ENCODE data around the gene CACNA1H. TPM values are rescaled to one million over a fixed set of nuclear protein-coding genes. Genes with fewer than 3 reads are reported as not detected.

CACNA1H gene
- total RNA-seq, 1 donor from 2014 or later, result 40.3 TPM

GRCh38 chr16:1212616-1213194, 59.8 kb downstream of the CACNA1H start:
- no peak for DNase-seq

DNA sequence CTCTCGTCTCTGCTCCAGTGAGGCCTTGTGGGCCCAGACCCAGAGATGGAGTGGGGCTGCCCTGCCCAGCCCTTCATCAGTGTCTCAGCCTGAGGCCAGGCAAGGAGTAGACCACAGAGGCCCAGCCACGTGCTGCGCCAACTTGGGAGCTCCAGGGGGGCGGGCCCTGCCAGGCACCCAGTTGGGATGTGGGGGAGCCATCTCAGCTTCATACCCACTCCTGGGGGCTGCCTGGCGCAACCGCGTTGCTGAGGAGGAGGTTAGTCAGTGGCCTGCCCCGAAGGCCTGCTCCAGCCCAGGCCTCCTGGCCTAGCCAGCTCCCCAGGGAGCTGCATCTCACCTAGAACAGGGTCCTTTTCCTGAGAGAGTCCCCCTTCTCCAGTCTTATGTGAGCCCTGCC, 60.3 kb downstream of the CACNA1H start:
- no peak for DNase-seq

- DNase-seq, result no peak
Measured at GRCh38 chr16:1213796-1214372, 61.0 kb downstream of the CACNA1H start.

DNA sequence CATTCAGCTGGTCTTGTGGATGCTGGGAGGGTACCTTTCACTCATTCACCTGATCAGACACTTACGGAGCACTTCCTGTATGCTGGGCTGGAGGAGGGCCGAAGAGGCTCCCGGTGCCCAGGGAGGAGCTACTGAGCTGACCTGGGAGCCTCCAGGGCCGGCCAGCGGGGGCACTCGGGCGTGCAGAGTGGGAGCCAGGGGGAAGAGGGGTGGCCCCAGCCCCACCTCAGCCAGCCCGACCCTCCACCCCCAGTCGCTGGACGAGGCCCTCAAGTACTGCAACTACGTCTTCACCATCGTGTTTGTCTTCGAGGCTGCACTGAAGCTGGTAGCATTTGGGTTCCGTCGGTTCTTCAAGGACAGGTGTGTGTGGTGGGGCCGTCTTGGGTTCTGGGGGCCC, 61.8 kb downstream of the CACNA1H start:
- no peak for DNase-seq

DNA sequence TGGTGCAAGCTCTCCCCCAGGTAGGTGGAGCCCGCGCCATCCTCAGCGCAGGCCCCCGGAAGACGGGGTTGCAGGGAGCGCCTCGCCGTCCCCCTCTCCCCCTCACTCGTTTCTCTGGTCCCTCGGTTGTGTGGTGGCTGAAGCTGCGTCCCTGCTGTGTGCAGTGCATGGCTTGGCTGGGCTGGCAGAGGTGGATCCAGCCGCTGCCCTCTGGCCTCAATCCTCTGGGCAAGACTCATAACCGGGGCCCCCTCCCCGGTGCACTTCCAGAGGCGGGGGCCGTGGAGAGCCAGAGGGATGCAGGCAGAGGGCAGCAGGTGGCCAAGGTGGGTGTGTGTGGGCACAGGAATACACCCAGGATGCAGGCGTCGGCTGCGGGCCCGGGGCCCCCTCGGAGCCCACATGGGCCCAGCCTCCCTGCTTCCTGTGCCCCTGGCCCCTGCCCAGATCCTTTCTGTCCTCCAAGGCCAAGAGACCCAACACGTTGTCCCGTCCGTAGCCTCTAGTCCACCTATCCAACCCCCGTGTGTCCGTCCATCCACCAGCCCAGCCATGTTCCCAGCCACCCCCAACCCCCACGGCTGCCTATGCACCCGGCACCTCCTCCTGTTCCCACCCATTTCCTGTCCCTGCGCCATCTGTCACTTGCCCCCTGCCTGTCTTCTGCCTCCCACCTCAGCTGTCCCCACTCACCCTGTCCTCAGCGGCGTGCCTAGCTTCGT, 62.8 kb downstream of the CACNA1H start:
- DNase-seq, result no peak

DNA sequence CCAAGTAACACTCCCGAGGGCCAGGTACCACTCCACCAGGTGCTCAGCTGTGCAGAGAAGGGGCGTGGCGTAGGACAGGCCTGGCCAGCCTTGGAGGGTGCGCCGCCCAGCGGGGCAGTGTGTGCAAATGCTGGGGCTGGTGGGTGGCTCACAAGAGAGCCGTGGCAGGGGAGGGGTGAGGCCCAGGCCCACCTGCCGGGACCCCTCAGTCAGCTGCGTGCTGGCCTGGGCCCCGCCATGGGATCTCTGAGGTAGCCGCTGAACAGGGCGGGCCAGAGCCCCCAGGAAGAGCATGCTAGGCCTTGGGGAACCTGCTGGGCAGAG, 63.4 kb downstream of the CACNA1H start:
- no peak for DNase-seq

DNA sequence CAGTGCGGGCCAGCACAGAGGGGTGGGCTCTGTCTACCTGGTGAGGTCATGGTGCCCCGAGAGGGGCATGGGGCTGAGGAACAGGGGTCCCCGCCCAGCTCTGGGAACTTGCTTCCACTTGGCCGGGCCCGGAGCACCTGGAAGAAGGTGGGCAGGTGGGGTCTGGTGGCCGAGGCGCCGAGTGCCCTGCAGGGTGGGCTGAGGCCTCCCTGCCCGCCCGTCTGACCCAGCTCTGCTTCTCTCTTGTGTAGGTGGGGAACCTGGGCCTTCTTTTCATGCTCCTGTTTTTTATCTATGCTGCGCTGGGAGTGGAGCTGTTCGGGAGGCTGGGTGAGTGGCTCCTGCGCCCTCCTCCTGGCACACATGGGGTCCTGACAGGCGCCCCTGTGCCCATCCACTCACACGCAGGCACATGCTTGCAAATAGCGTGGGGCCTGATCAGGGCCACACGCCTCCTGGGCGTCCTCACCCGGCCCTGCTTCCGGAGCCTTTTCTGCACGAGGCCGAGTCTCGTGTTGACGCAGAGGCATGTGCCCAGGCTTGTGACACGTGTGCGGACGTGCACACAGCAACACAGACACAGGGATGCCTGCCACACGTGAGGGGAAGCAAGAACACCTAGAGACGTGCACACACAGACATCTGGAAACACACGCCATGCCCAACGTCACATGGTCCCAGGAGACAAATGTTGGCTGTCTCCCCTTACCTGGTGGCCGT, 63.9 kb downstream of the CACNA1H start:
- peak; percentile 33 for DNase-seq

DNA sequence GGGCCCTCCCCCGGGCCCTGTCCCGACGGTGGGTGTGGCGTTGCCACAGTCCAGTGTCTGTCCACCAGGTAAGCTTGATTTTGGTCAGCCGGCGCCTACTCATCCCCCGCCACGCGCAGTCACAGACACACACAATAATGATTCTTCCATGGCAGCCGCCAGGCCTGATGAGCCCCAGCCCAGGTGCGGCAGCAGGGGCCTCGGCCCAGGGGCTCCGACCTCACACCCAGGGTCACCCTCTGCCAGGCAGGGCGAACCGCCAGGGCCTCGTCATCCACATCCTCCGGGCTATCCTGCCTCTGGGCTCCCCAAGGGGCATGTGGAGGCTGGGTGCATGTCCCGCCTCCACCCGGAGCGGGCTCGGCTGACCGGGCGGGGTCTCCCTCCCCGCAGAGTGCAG, 64.6 kb downstream of the CACNA1H start:
- DNase-seq, result no peak

DNA sequence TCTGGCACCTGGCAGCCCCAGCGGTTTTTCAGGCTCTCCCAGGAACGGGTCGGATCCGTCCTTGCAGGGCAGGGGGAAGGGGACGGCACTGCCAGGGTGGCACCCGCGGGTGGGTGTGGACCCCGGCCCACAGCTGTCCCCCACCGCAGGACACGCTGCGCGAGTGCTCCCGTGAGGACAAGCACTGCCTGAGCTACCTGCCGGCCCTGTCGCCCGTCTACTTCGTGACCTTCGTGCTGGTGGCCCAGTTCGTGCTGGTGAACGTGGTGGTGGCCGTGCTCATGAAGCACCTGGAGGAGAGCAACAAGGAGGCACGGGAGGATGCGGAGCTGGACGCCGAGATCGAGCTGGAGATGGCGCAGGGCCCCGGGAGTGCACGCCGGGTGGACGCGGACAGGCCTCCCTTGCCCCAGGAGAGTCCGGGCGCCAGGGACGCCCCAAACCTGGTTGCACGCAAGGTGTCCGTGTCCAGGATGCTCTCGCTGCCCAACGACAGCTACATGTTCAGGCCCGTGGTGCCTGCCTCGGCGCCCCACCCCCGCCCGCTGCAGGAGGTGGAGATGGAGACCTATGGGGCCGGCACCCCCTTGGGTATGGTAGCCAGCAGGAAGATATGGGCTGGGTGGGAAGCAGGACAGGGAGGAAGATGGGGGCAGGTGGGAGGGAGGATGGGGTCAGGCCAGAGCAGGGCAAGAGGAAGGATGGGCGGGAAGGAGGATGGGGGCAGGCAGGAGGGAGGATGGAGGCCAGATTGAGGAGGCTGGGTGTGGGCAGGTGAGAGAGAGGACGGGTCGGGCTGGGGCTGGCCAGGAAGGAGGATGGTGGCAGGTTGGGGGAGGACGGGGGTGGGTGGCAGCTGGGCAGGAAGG, 65.4 kb downstream of the CACNA1H start:
- DNase-seq, result no peak

- no peak for DNase-seq
Measured at GRCh38 chr16:1218930-1219611, 66.2 kb downstream of the CACNA1H start.

DNA sequence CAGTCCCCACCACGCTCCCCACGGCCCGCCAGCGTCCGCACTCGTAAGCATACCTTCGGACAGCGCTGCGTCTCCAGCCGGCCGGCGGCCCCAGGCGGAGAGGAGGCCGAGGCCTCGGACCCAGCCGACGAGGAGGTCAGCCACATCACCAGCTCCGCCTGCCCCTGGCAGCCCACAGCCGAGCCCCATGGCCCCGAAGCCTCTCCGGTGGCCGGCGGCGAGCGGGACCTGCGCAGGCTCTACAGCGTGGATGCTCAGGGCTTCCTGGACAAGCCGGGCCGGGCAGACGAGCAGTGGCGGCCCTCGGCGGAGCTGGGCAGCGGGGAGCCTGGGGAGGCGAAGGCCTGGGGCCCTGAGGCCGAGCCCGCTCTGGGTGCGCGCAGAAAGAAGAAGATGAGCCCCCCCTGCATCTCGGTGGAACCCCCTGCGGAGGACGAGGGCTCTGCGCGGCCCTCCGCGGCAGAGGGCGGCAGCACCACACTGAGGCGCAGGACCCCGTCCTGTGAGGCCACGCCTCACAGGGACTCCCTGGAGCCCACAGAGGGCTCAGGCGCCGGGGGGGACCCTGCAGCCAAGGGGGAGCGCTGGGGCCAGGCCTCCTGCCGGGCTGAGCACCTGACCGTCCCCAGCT, 67.3 kb downstream of the CACNA1H start:
- no peak for DNase-seq

DNA sequence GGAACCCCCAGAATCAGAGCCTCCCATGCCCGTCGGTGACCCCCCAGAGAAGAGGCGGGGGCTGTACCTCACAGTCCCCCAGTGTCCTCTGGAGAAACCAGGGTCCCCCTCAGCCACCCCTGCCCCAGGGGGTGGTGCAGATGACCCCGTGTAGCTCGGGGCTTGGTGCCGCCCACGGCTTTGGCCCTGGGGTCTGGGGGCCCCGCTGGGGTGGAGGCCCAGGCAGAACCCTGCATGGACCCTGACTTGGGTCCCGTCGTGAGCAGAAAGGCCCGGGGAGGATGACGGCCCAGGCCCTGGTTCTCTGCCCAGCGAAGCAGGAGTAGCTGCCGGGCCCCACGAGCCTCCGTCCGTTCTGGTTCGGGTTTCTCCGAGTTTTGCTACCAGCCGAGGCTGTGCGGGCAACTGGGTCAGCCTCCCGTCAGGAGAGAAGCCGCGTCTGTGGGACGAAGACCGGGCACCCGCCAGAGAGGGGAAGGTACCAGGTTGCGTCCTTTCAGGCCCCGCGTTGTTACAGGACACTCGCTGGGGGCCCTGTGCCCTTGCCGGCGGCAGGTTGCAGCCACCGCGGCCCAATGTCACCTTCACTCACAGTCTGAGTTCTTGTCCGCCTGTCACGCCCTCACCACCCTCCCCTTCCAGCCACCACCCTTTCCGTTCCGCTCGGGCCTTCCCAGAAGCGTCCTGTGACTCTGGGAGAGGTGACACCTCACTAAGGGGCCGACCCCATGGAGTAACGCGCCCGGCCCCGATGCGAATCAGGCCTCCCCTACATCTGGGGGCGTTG, 68.1 kb downstream of the CACNA1H start:
- DNase-seq, result no peak

- peak; percentile 51 for DNase-seq
Measured at GRCh38 chr16:1221628-1222552, 69.0 kb downstream of the CACNA1H start.

DNA sequence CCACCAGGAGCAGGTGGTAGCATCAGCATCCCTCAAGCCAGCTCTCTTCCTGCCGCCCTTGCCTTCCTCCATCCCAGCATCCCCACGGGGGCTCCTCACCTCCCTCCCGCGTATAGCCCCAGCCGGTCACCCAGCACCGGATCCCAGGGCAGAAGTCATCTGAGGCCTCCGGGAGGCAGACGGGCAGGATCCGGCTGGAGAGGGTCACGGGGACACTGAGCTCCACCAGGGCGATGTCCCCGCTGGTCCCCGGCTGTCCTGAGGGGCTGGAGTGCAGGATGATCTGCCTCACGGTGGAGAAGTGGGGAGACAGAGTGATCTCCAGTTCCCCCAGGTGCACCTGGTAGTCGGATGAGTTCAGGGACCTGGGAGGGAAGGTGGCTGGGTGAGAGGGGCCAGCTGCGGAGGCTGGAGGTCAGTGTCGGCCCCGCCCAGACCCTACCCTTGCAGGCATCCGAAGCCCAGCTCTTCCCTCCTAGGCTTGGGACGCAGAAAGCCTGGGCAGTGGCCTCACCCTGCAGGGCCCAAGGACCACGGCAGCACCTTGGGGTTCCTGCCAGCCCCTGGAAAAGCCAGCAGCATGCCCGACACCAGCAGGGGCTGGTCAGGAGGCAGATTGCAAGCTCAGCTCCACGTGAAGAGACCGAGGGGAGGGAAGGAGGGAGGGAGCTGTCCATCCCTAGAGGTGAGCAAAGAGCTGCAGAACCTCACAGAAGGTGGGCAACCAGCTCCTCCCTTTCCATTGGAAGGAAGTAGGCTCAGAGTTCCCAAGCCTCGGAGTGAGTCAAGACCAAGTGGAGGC, 69.8 kb downstream of the CACNA1H start:
- no peak for DNase-seq

GRCh38 chr16:1223355-1224214, 70.7 kb downstream of the CACNA1H start:
- no peak for DNase-seq

DNA sequence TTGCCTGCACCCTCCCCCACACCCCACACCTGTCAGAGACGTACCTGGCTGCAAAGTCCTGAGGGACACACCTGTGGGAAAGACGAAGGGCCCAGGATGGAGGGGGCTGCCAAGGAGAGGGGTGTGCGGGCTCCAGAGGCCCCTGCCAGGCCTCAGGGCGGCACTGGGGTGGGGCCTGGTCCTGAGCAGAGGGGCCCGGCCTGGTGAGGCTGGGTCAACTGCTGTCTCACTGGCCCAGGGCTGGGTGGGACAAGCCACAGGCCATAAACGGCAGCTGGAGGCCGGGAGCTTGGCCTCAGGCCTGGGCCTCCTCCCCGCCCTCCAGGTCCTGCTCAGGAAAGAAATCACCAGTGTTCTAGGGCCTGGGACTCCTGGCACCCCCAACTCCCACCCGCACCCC, 71.7 kb downstream of the CACNA1H start:
- no peak for DNase-seq

GRCh38 chr16:1225051-1225451, 72.1 kb downstream of the CACNA1H start, which contains the start of gene TPSG1:
Gene TPSG1 (minus strand): TSS chr16:1225268. CDS start chr16:1225252, 16 bp downstream.
- DNase-seq, result no peak
